Esophagus squamous epithelium (tissue), 4 donors: ENCODE results near the gene ATPAF1.

ENCODE experiments used
- POLR2A ChIP-seq, 4 donors: fragments of 450-650 bp; IDR thresholded peaks; one replicate each; pipeline ENCODE4 v1.6.1; 2017; ENCODE audit warnings: antibody characterized with exemption in 4 of 4, mild to moderate bottlenecking in 4 of 4, moderate library complexity in 3 of 4
- TF ChIP-seq, protein P1 (sequence below), 6 experiments: fragments of 450-650 bp in 4 of 6; fragments of 200-600 bp in 2 of 6; sonication (generic) in 2 of 6; IDR thresholded peaks; one replicate each; pipeline ENCODE4 v1.5.1; 2016 to 2019; ENCODE audit warnings: antibody characterized with exemption in 6 of 6, mild to moderate bottlenecking in 4 of 6, moderate library complexity in 4 of 6

GRCh38 chr1:46596846-46597245, 71.3 kb downstream of the ATPAF1 start:
- no peak for TF ChIP-seq POLR2A (IDR thresholded peaks at IDR 0.05)
- TF ChIP-seq, protein P1, sequence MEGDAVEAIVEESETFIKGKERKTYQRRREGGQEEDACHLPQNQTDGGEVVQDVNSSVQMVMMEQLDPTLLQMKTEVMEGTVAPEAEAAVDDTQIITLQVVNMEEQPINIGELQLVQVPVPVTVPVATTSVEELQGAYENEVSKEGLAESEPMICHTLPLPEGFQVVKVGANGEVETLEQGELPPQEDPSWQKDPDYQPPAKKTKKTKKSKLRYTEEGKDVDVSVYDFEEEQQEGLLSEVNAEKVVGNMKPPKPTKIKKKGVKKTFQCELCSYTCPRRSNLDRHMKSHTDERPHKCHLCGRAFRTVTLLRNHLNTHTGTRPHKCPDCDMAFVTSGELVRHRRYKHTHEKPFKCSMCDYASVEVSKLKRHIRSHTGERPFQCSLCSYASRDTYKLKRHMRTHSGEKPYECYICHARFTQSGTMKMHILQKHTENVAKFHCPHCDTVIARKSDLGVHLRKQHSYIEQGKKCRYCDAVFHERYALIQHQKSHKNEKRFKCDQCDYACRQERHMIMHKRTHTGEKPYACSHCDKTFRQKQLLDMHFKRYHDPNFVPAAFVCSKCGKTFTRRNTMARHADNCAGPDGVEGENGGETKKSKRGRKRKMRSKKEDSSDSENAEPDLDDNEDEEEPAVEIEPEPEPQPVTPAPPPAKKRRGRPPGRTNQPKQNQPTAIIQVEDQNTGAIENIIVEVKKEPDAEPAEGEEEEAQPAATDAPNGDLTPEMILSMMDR (IDR thresholded peaks at IDR 0.05): no peak
